ENCODE data around the gene LSM7. TPM values are rescaled to one million over a fixed set of nuclear protein-coding genes. Genes with fewer than 3 reads are reported as not detected.

The LSM7 gene
- total and polyA plus RNA-seq, 9 donors, result 31.8 to 196 (median 79.6) TPM

- TF ChIP-seq POLR2A (IDR thresholded peaks at IDR 0.05), result no peak
- TF ChIP-seq CTCF (IDR thresholded peaks at IDR 0.05), result no peak
- TF ChIP-seq EP300 (IDR thresholded peaks at IDR 0.05), result no peak
- Histone ChIP-seq H3K27ac (no peak overlapping the region), H3K36me3 (no peaks in the 10 kb centered on the region), H3K27me3 (peaks cover 11% of the 10 kb centered on the region), H3K9me3 (no peaks in the 10 kb centered on the region), H3K4me1 (ENCODE audit: insufficient read depth) (peaks cover 12% of the 10 kb centered on the region), H3K4me3 (no peak overlapping the region)
- DNase-seq, result no peak
- WGBS, 3 donors, result 0 to 5% (median 3%) methylated on average over 40 to 67 of the region's 67 CpGs
- intact Hi-C loops (cut with DNase I), result no loop called here
Observed at GRCh38 chr19:2291185-2291751, 37.1 kb downstream of the LSM7 start.

GRCh38 chr19:2290441-2291184 lies 37.8 kb downstream of the LSM7 start:
- DNase-seq, result no peak
- Histone ChIP-seq H3K27ac (no peak overlapping the region), H3K4me1 (ENCODE audit: insufficient read depth) (peaks cover 12% of the 10 kb centered on the region), H3K4me3 (peak overlapping the region; percentile 1), H3K27me3 (peaks cover 11% of the 10 kb centered on the region), H3K9me3 (no peaks in the 10 kb centered on the region), H3K36me3 (no peaks in the 10 kb centered on the region)
- intact Hi-C loops (cut with DNase I), result no loop called here
- TF ChIP-seq EP300 (IDR thresholded peaks at IDR 0.05) (no peak), POLR2A (IDR thresholded peaks at IDR 0.05) (no peak), CTCF (IDR thresholded peaks at IDR 0.05) (no peak)
- WGBS, 3 donors, result 3 to 4% (median 3%) methylated on average over 42 to 82 of the region's 82 CpGs

GRCh38 chr19:2289714-2290435 lies 38.5 kb downstream of the LSM7 start:
- peaks cover 12% of the 10 kb centered on the region for H3K4me1 ChIP-seq (ENCODE audit: insufficient read depth)
- H3K36me3 ChIP-seq, result no peaks in the 10 kb centered on the region
- peak overlapping the region; percentile 1 for H3K4me3 ChIP-seq
- intact Hi-C loops (cut with DNase I), result no loop called here
- peaks cover 11% of the 10 kb centered on the region for H3K27me3 ChIP-seq
- H3K9me3 ChIP-seq, result no peaks in the 10 kb centered on the region
- no peak for DNase-seq
- WGBS, 3 donors, result 1 to 3% (median 2%) methylated on average over 40 to 69 of the region's 74 CpGs
- no peak overlapping the region for H3K27ac ChIP-seq
- no peak for TF ChIP-seq POLR2A (IDR thresholded peaks at IDR 0.05)
- no peak for TF ChIP-seq CTCF (IDR thresholded peaks at IDR 0.05)
- no peak for TF ChIP-seq EP300 (IDR thresholded peaks at IDR 0.05)

- no peak for DNase-seq
- Histone ChIP-seq H3K9me3 (no peaks in the 10 kb centered on the region), H3K4me3 (no peak overlapping the region), H3K4me1 (ENCODE audit: insufficient read depth) (peaks cover 11% of the 10 kb centered on the region), H3K36me3 (no peaks in the 10 kb centered on the region), H3K27ac (no peak overlapping the region), H3K27me3 (peaks cover 11% of the 10 kb centered on the region)
- intact Hi-C loops (cut with DNase I), result no loop called here
- TF ChIP-seq POLR2A (IDR thresholded peaks at IDR 0.05), result no peak
- TF ChIP-seq EP300 (IDR thresholded peaks at IDR 0.05), result no peak
- 55 to 62% (median 58%) methylated on average over 28 of the region's 28 CpGs for WGBS, 3 donors
Observed at GRCh38 chr19:2288818-2289713, 39.3 kb downstream of the LSM7 start.
